Fibroblast of villous mesenchyme (primary cell): ENCODE results near the gene TBX3. TPM values are rescaled to one million over a fixed set of nuclear protein-coding genes. Genes with fewer than 3 reads are reported as not detected.

Experiments used
- DNase-seq: peaks from one replicate; pipeline ENCODE4 v3.0.0-alpha.2; 2010; ENCODE audit warnings: low read depth
- H3K4me3 ChIP-seq: 2 replicates; pipeline ENCODE4 v1.5.1; 2011; ENCODE audit warnings: low read depth, mild to moderate bottlenecking, low read length
- total RNA-seq: library from RNA; depleted of rRNA; stranded (reverse); fragments of >200 nt; gene quantifications from 2 replicates; pipeline ENCODE4 v1.2.3, GENCODE V29; 2012
- TF ChIP-seq, protein P1 (sequence below): IDR thresholded peaks from 2 replicates; pipeline ENCODE4 v1.5.1; 2012; ENCODE audit warnings: low read depth, mild to moderate bottlenecking, low read length; ENCODE audit not compliant: insufficient read depth

The TBX3 gene
- total RNA-seq, 1 donor = 114 TPM

DNA sequence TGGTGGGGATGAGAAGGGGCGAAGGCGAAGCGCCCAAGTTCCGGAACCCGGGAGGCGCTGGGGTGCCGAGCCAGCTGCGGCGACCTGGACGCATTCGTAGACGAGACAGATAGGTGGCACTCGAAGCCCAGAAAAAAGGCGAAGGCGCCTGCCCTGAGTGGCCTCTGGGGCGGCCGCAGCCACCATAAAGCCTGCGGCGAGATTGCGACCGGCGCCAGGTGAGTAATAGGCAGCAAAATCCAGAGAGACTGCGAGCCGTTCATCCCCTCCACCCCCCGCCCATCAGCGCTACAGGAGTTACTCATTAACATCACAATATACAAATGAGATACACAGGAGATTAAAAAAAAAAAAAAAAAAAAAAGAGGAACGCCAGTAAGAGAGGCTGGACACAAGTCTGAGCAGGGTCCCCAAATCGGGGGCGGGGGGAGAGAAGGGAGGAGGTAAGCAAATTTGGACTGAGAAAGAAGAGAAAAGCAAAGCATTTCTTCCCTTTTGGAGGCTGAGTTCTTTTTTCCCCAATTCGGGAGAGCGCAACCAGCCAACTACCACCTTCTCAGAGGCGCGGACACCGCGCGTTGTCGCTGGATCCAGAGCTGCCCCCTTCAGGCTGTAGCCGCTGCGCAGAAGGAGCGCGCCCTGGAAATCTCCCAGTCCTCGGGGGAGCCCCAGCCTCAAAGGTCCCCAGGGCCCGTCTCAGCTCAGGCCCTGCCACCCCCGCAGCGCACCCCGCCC, 15.7 kb downstream of the TBX3 start:
- TF ChIP-seq, protein P1, sequence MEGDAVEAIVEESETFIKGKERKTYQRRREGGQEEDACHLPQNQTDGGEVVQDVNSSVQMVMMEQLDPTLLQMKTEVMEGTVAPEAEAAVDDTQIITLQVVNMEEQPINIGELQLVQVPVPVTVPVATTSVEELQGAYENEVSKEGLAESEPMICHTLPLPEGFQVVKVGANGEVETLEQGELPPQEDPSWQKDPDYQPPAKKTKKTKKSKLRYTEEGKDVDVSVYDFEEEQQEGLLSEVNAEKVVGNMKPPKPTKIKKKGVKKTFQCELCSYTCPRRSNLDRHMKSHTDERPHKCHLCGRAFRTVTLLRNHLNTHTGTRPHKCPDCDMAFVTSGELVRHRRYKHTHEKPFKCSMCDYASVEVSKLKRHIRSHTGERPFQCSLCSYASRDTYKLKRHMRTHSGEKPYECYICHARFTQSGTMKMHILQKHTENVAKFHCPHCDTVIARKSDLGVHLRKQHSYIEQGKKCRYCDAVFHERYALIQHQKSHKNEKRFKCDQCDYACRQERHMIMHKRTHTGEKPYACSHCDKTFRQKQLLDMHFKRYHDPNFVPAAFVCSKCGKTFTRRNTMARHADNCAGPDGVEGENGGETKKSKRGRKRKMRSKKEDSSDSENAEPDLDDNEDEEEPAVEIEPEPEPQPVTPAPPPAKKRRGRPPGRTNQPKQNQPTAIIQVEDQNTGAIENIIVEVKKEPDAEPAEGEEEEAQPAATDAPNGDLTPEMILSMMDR = peak; percentile 48
- DNase-seq = peak; percentile 86
- peak overlapping the region; percentile 64 for H3K4me3 ChIP-seq

DNA sequence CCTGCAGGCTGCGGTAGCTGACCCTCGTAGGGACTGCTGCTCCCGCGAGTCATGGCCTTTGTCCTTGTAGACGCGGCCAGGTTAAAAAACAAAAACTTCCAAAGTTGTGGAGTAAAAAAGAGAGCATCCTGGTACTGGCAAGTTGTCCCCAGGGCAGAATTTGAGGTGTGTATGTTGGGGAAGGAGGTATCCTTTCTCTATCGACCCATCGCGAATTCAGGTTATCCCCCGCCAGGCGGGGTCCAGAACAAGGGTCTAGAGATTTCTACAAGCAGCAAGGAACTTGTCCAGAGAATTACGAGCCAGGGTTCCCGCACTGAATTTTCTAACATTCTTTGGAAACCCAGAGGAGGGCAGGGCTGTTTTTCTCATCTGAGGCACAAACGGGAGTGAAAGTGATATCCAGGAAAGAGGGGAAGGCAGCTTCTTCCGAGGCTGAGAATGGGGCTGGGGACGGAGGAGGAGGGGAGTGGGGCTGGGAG, 16.3 kb downstream of the TBX3 start:
- peak overlapping the region; percentile 64 for H3K4me3 ChIP-seq
- TF ChIP-seq, protein P1 = no peak
- no peak for DNase-seq

DNA sequence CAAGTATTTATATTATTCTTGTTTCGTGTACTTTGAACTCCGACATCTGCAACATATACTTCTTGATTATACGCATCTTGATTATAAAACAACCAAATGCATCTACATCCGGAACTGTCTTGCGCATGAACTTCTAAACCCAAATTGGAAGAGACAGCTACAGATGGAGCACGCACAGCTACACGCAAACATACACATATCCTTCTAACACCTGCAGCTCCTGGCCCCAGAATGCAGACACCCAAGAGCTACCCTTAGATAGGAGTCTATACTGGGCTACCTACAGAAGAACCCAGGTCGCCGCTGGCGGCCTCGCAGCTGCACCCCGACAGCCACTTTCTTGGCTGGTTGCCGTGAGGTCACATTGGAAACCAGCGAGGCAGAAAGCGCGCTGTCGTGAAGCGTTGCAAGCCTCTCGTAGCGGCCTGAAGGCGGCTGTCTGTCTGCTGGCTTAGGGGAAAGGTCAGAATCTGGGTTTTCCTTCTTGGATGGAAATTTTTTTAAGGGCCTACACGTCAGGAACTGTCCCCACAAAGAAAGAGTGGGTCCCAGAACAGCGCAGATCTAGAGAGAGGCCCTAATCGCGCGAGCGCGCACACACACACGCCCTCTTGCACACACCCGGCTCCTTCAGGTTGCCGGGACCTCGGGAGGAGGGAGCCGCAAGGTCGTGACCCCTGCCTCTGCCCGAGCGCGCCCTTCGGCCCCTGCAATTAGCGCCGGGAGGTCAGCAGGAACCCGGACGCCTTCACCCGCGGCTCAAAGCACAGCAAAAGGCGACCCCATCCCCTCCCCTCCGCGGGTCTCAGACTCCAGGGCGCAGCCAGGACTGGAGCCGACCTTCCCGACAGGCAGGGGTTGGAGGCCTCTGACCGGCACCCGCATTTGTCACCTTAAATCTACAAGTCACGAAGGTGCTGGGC, 17.0 kb downstream of the TBX3 start:
- peak; percentile 48 for DNase-seq
- TF ChIP-seq, protein P1 = no peak
- H3K4me3 ChIP-seq = peak overlapping the region; percentile 3

DNA sequence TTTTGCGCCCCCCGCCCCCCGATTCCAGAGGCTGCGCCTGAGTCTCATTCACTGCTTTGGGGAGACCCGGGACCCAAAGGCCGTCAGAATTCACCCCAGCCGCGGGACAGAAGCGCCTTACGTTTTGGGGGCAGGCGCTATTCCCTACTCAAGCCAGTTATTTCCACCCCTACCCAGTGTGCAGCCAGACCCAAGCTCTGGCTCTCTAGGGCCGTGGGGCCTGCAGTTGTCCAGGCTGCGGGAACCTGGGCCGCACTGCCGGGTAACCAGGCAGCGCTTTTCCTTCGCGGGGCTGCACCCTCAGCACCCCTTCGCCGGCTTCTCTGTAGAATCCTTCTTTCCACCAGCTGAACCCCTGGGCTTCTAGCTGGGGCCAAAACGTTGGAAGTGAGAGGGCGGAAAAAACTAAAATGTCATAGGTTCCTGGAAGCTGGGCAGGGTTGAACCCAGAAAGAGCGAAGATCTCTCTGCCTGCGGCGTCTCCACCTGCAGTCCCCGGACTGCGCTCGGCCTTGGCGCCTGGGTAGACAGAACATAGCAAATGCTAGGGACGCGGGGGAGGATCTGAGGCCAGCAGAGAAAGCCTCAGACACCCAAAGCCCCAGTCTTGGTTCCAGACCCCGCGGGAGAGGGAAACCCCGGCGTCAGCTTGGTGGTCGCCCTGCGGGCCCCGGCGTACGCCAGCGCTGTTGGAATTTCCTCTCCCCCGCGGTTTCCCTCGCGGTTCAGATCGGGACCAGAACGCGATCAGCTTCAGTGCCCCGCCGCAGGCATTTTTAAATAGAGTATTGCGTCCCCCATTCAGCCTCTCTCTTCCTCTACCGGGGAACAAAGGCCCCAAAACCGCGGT, 18.3 kb downstream of the TBX3 start:
- TF ChIP-seq, protein P1 = no peak
- H3K4me3 ChIP-seq = peak overlapping the region; percentile 14
- DNase-seq = peak; percentile 47

DNA sequence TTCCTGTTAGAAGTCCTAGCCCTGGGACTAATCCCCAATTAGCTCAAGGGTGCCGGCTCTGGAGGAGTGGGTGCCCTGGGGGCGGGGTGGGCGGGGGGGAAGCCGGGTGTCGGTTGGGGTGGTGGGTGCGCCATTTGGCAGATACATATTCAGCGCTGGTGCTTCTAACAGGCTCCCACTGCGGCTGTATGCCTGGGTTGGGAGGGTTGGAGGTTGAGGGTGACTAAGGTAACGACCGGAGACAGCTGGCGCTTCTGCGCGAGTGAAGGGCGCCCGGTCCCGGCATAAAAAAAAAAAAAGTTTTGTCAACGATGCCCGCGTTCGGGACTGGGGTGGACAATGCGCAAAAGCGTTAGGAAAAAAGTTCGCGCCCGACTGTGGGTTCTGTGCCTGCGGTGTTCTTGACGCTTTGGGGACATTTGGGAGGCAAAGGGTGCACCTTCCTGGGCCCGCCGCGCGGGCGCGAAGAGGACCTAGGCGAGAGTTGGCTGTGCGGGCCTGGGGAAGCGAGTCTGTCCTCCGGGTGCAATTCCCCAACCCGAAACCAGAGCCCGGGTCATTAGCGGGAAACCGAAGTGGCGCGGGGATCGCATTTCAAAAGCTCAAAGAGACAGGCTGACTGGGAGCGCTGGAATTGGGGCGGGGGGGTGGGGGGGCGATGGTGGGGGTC, 19.2 kb downstream of the TBX3 start:
- no peak for DNase-seq
- peak overlapping the region; percentile 48 for H3K4me3 ChIP-seq
- TF ChIP-seq, protein P1 = no peak
